Measurements from ENCODE around the gene DISC1. TPM values are rescaled to one million over a fixed set of nuclear protein-coding genes. Genes with fewer than 3 reads are reported as not detected.

The DISC1 gene
- total RNA-seq, 2 experiments from 2014 or later = 4.4 to 14.4 TPM

- ATAC-seq = no peak
- peaks cover 2% of the 10 kb centered on the region for H3K4me1 Mint-ChIP-seq
- H3K27ac Mint-ChIP-seq = no peak overlapping the region
- H3K4me3 Mint-ChIP-seq = no peak overlapping the region
- H3K27me3 Mint-ChIP-seq = no peaks in the 10 kb centered on the region
- CTCF ChIA-PET = no interaction called here
- no peaks in the 10 kb centered on the region for H3K9me3 Mint-ChIP-seq (ENCODE audit: low read depth)
- no peak for DNase-seq
- no peaks in the 10 kb centered on the region for H3K36me3 Mint-ChIP-seq
Measured at GRCh38 chr1:231596337-231596791, 30.2 kb upstream of the DISC1 start.

GRCh38 chr1:231597971-231598370, 28.6 kb upstream of the DISC1 start:
- Mint-ChIP-seq H3K4me1 (peaks cover 2% of the 10 kb centered on the region), H3K27me3 (peaks cover 3% of the 10 kb centered on the region), H3K27ac (no peak overlapping the region), H3K9me3 (ENCODE audit: low read depth) (no peaks in the 10 kb centered on the region), H3K36me3 (no peaks in the 10 kb centered on the region), H3K4me3 (no peak overlapping the region)
- ATAC-seq (no peak), DNase-seq (no peak)
- CTCF ChIA-PET = interaction anchor here (1.0 to 1.5 kb wide), 2 partner anchors 237 to 283 kb away, joined by 3 to 4 read pairs; no protein-coding TSS in a partner anchor

GRCh38 chr1:231600458-231600976, 26.1 kb upstream of the DISC1 start:
- no peak for DNase-seq
- Mint-ChIP-seq H3K4me3 (no peak overlapping the region), H3K36me3 (no peaks in the 10 kb centered on the region), H3K4me1 (peaks cover 17% of the 10 kb centered on the region), H3K9me3 (ENCODE audit: low read depth) (no peaks in the 10 kb centered on the region), H3K27ac (no peak overlapping the region), H3K27me3 (peaks cover 3% of the 10 kb centered on the region)
- no peak for ATAC-seq
- CTCF ChIA-PET = interaction anchor here (0.9 to 4.9 kb wide), 4 partner anchors 10 to 285 kb away, joined by 3 to 26 read pairs (median 8); partner anchors contain the start of gene DISC1

- H3K36me3 Mint-ChIP-seq = no peaks in the 10 kb centered on the region
- no peak overlapping the region for H3K27ac Mint-ChIP-seq
- peaks cover 18% of the 10 kb centered on the region for H3K4me1 Mint-ChIP-seq
- H3K9me3 Mint-ChIP-seq (ENCODE audit: low read depth) = no peaks in the 10 kb centered on the region
- no peak for DNase-seq
- CTCF ChIA-PET = interaction anchor here (1.2 to 4.9 kb wide), 6 partner anchors 11 to 287 kb away, joined by 3 to 26 read pairs (median 10); partner anchors contain the start of genes EXOC8 and SPRTN
- H3K4me3 Mint-ChIP-seq = no peak overlapping the region
- no peak for ATAC-seq
- H3K27me3 Mint-ChIP-seq = peaks cover 9% of the 10 kb centered on the region
Measured at GRCh38 chr1:231601824-231602672, 24.5 kb upstream of the DISC1 start.

GRCh38 chr1:231602673-231602984, 24.0 kb upstream of the DISC1 start:
- Mint-ChIP-seq H3K27ac (no peak overlapping the region), H3K4me3 (no peak overlapping the region), H3K4me1 (peaks cover 18% of the 10 kb centered on the region), H3K27me3 (peaks cover 15% of the 10 kb centered on the region), H3K9me3 (ENCODE audit: low read depth) (no peaks in the 10 kb centered on the region), H3K36me3 (no peaks in the 10 kb centered on the region)
- ATAC-seq (no peak), DNase-seq (no peak)
- CTCF ChIA-PET = interaction anchor here (1.0 to 4.9 kb wide), 7 partner anchors 12 to 382 kb away, joined by 3 to 26 read pairs (median 3); partner anchors contain the start of genes EXOC8 and SPRTN

GRCh38 chr1:231603598-231604275, 22.9 kb upstream of the DISC1 start:
- Mint-ChIP-seq H3K9me3 (ENCODE audit: low read depth) (no peaks in the 10 kb centered on the region), H3K4me3 (peak overlapping the region; percentile 83), H3K36me3 (no peaks in the 10 kb centered on the region), H3K27ac (peak overlapping the region; percentile 86), H3K4me1 (peaks cover 18% of the 10 kb centered on the region), H3K27me3 (peaks cover 17% of the 10 kb centered on the region)
- CTCF ChIA-PET = interaction anchor here (0.6 to 4.9 kb wide), 17 partner anchors 8 to 383 kb away, joined by 3 to 26 read pairs (median 3); partner anchors contain the start of genes EXOC8 and SPRTN
- ATAC-seq = peak; percentile 89
- peak; percentile 63 for DNase-seq

GRCh38 chr1:231604276-231604621, 22.3 kb upstream of the DISC1 start:
- Mint-ChIP-seq H3K9me3 (ENCODE audit: low read depth) (no peaks in the 10 kb centered on the region), H3K27me3 (peaks cover 17% of the 10 kb centered on the region), H3K4me3 (no peak overlapping the region), H3K27ac (no peak overlapping the region), H3K36me3 (no peaks in the 10 kb centered on the region), H3K4me1 (peaks cover 18% of the 10 kb centered on the region)
- CTCF ChIA-PET = interaction anchor here (1.0 to 2.5 kb wide), 6 partner anchors 13 to 268 kb away, joined by 3 to 13 read pairs (median 4); partner anchors contain the start of genes EXOC8 and SPRTN
- DNase-seq (no peak), ATAC-seq (no peak)

- H3K4me1 Mint-ChIP-seq = peaks cover 18% of the 10 kb centered on the region
- no peaks in the 10 kb centered on the region for H3K9me3 Mint-ChIP-seq (ENCODE audit: low read depth)
- no peak for DNase-seq
- peak overlapping the region; percentile 52 for H3K27ac Mint-ChIP-seq
- H3K4me3 Mint-ChIP-seq = no peak overlapping the region
- H3K27me3 Mint-ChIP-seq = peaks cover 17% of the 10 kb centered on the region
- peaks cover 1% of the 10 kb centered on the region for H3K36me3 Mint-ChIP-seq
- CTCF ChIA-PET = interaction anchor here (0.6 to 2.6 kb wide), 7 partner anchors 20 to 290 kb away, joined by 3 to 12 read pairs (median 3); partner anchors contain the start of genes EXOC8 and SPRTN
- ATAC-seq = peak; percentile 45
Measured at GRCh38 chr1:231605149-231606100, 21.2 kb upstream of the DISC1 start.

GRCh38 chr1:231606712-231607111, 19.9 kb upstream of the DISC1 start:
- peaks cover 20% of the 10 kb centered on the region for H3K27me3 Mint-ChIP-seq
- H3K9me3 Mint-ChIP-seq (ENCODE audit: low read depth) = peaks cover 2% of the 10 kb centered on the region
- H3K27ac Mint-ChIP-seq = no peak overlapping the region
- H3K36me3 Mint-ChIP-seq = peaks cover 6% of the 10 kb centered on the region
- CTCF ChIA-PET = interaction anchor here (0.7 to 2.6 kb wide), 5 partner anchors 10 to 292 kb away, joined by 3 to 12 read pairs (median 4); no protein-coding TSS in a partner anchor
- no peak for ATAC-seq
- no peak overlapping the region for H3K4me3 Mint-ChIP-seq
- H3K4me1 Mint-ChIP-seq = peaks cover 28% of the 10 kb centered on the region
- no peak for DNase-seq

- DNase-seq (no peak), ATAC-seq (no peak)
- Mint-ChIP-seq H3K9me3 (ENCODE audit: low read depth) (peaks cover 16% of the 10 kb centered on the region), H3K27ac (no peak overlapping the region), H3K4me1 (peaks cover 51% of the 10 kb centered on the region), H3K27me3 (peaks cover 17% of the 10 kb centered on the region), H3K4me3 (no peak overlapping the region), H3K36me3 (peaks cover 29% of the 10 kb centered on the region)
- CTCF ChIA-PET = no interaction called here
Measured at GRCh38 chr1:231610388-231610787, 16.2 kb upstream of the DISC1 start.

- Mint-ChIP-seq H3K27me3 (peaks cover 17% of the 10 kb centered on the region), H3K9me3 (ENCODE audit: low read depth) (peaks cover 19% of the 10 kb centered on the region), H3K27ac (peak overlapping the region; percentile 22), H3K4me1 (peaks cover 47% of the 10 kb centered on the region), H3K36me3 (peaks cover 29% of the 10 kb centered on the region), H3K4me3 (no peak overlapping the region)
- no peak for ATAC-seq
- DNase-seq = no peak
- CTCF ChIA-PET = interaction anchor here (0.6 to 1.1 kb wide), 3 partner anchors 8 to 190 kb away, joined by 3 to 4 read pairs (median 4); partner anchors contain the start of gene DISC1
Measured at GRCh38 chr1:231611111-231611510, 15.5 kb upstream of the DISC1 start.

- H3K4me1 Mint-ChIP-seq = peaks cover 47% of the 10 kb centered on the region
- no peak for DNase-seq
- no peak for ATAC-seq
- H3K4me3 Mint-ChIP-seq = no peak overlapping the region
- H3K27me3 Mint-ChIP-seq = peaks cover 12% of the 10 kb centered on the region
- CTCF ChIA-PET = interaction anchor here (0.6 to 1.1 kb wide), 3 partner anchors 9 to 191 kb away, joined by 3 to 4 read pairs (median 4); partner anchors contain the start of gene DISC1
- H3K27ac Mint-ChIP-seq = peak overlapping the region; percentile 93
- peaks cover 19% of the 10 kb centered on the region for H3K9me3 Mint-ChIP-seq (ENCODE audit: low read depth)
- H3K36me3 Mint-ChIP-seq = peaks cover 29% of the 10 kb centered on the region
Measured at GRCh38 chr1:231611851-231612250, 14.7 kb upstream of the DISC1 start.
